Naive thymus-derived CD4-positive, alpha-beta T cell (primary cell): Measurements from ENCODE around the gene CNKSR2. TPM values are rescaled to one million over a fixed set of nuclear protein-coding genes. Genes with fewer than 3 reads are reported as not detected.

Experiments
- ATAC-seq: fragments of 150-1000 bp; cut with Tn5 transposase; 2 replicates; pipeline ENCODE4 v1.10.0; 2021; ENCODE audit warnings: mild to moderate bottlenecking, moderate library complexity
- CTCF ChIA-PET: fragments of 350-600 bp; sonication (Branson Sonifier 250); formaldehyde crosslinking; loops from one replicate; lab custom pipeline; 2021; ENCODE audit warnings: antibody characterized with exemption; lab: Charles Lee
- POLR2A ChIA-PET: fragments of 350-600 bp; sonication (Branson Sonifier 250); formaldehyde crosslinking; loops from one replicate; lab custom pipeline; 2021; ENCODE audit warnings: antibody characterized with exemption, inconsistent platforms; lab: Charles Lee
- DNase-seq, 9 donors: peaks; one replicate each; pipeline versions ENCODE4 v3.0.0 to v3.0.0-alpha.2; 2020 to 2022; ENCODE audit warnings: mixed read lengths in 1 of 9
- H3K27ac ChIP-seq: one replicate; pipeline ENCODE4 v1.7.0; 2013; ENCODE audit warnings: mild to moderate bottlenecking, low read depth, low read length, moderate library complexity
- H3K27me3 ChIP-seq, 2 donors: one replicate each; pipeline ENCODE4 v1.7.0; 2013; ENCODE audit warnings: low read length in 2 of 2, mild to moderate bottlenecking in 2 of 2, moderate library complexity in 2 of 2; ENCODE audit not compliant: control insufficient read depth in 2 of 2, insufficient read depth in 2 of 2
- H3K36me3 ChIP-seq, 3 experiments: 1 replicate in 2 of 3; 2 replicates in 1 of 3; pipeline ENCODE4 v1.7.0; 2013; ENCODE audit warnings: low read length in 3 of 3, mild to moderate bottlenecking in 3 of 3, moderate library complexity in 1 of 3; ENCODE audit not compliant: insufficient read depth in 3 of 3, control insufficient read depth in 2 of 3
- H3K4me1 ChIP-seq, 2 donors: one replicate each; pipeline ENCODE4 v1.7.0; 2013; ENCODE audit warnings: low read length in 2 of 2, mild to moderate bottlenecking in 2 of 2, moderate library complexity in 1 of 2; ENCODE audit not compliant: control insufficient read depth in 2 of 2, insufficient read depth in 2 of 2
- H3K4me3 ChIP-seq: 2 replicates; pipeline ENCODE4 v1.7.0; 2013; ENCODE audit warnings: mild to moderate bottlenecking, low read length
- H3K9me3 ChIP-seq, 3 experiments: 1 replicate in 2 of 3; 2 replicates in 1 of 3; pipeline ENCODE4 v1.7.0; 2013; ENCODE audit warnings: low read length in 3 of 3; ENCODE audit not compliant: control insufficient read depth in 2 of 3
- H3K27ac Mint-ChIP-seq, 9 donors: one replicate each; pipeline ENCODE4 v1.8.0; 2020 to 2022; ENCODE audit warnings: mixed read lengths in 9 of 9, mild to moderate bottlenecking in 8 of 9, moderate library complexity in 5 of 9, inconsistent platforms in 2 of 9
- H3K27me3 Mint-ChIP-seq, 5 donors: one replicate each; pipeline ENCODE4 v1.8.0; 2021 to 2022; ENCODE audit warnings: mixed read lengths in 5 of 5, mild to moderate bottlenecking in 1 of 5
- H3K36me3 Mint-ChIP-seq, 5 donors: one replicate each; pipeline ENCODE4 v1.8.0; 2020 to 2022; ENCODE audit warnings: mixed read lengths in 5 of 5, mild to moderate bottlenecking in 3 of 5, inconsistent platforms in 1 of 5
- H3K4me1 Mint-ChIP-seq, 7 donors: one replicate each; pipeline ENCODE4 v1.8.0; 2020 to 2022; ENCODE audit warnings: mixed read lengths in 7 of 7, mild to moderate bottlenecking in 3 of 7, inconsistent platforms in 1 of 7
- H3K4me3 Mint-ChIP-seq, 10 donors: one replicate each; pipeline ENCODE4 v1.8.0; 2020 to 2022; ENCODE audit warnings: mild to moderate bottlenecking in 10 of 10, mixed read lengths in 10 of 10, moderate library complexity in 6 of 10, inconsistent platforms in 2 of 10
- H3K9me3 Mint-ChIP-seq, 11 donors: one replicate each; pipeline ENCODE4 v1.8.0; 2020 to 2022; ENCODE audit warnings: mixed read lengths in 11 of 11, mild to moderate bottlenecking in 4 of 11, inconsistent platforms in 1 of 11, moderate library complexity in 1 of 11
- intact Hi-C, 2 donors: fragments of 100-400 bp; cut with micrococcal nuclease; formaldehyde crosslinking; loops; one replicate each; pipeline ENCODE4 v1.15.1; 2023
- polyA plus RNA-seq, 2 donors: library from polyadenylated mRNA; unstranded; fragments of 300-500 nt; fragmentation: Illumina TruSeq; gene quantifications; one replicate each; pipeline ENCODE4 v1.2.3, GENCODE V29; 2021
- total RNA-seq, 6 experiments: library from RNA in 5 of 6; stranded (reverse) in 5 of 6; gene quantifications; 1 replicate in 5 of 6; 2 replicates in 1 of 6; pipeline ENCODE4 v1.2.3 and lab custom pipeline; 2021 to 2026

The CNKSR2 gene
- total and polyA plus RNA-seq, 7 experiments from 2014 or later: 6.3 to 25.3 (median 14.3) TPM

GRCh38 chrX:21590012-21590776 lies 216.0 kb downstream of the CNKSR2 start:
- Mint-ChIP-seq H3K4me1 (peaks cover 5 to 31% (median 18%) of the 10 kb centered on the region in 7 donors), H3K36me3 (peaks cover 0 to 25% (median 3%) of the 10 kb centered on the region in 5 donors), H3K27me3 (no peaks in the 10 kb centered on the region), H3K9me3 (peaks cover 0 to 22% (median 4%) of the 10 kb centered on the region in 11 donors), H3K27ac (peak overlapping the region in 8 of 9 donors; percentile 32 to 94 (median 88)), H3K4me3 (peak overlapping the region in 9 of 10 donors; percentile 30 to 75 (median 53))
- Histone ChIP-seq H3K9me3 (no peaks in the 10 kb centered on the region), H3K4me3 (no peak overlapping the region), H3K27me3 (no peaks in the 10 kb centered on the region), H3K4me1 (peaks cover 0 to 12% of the 10 kb centered on the region in 2 donors), H3K36me3 (no peaks in the 10 kb centered on the region), H3K27ac (peak overlapping the region; percentile 10)
- ATAC-seq (peak; percentile 87), DNase-seq (peak in 7 of 9 donors; percentile 8 to 64 (median 42))
- CTCF ChIA-PET: no interaction called here
- POLR2A ChIA-PET: interaction anchor here (0.6 kb wide), 2 partner anchors 65 to 103 kb away, joined by 3 read pairs; no protein-coding TSS in a partner anchor
- intact Hi-C loops: loop anchor here in 1 of 2 donors (2.0 to 5.0 kb wide), 3 partner anchors 67 to 218 kb away; partner anchors contain the start of gene CNKSR2

GRCh38 chrX:21606002-21606401 lies 231.8 kb downstream of the CNKSR2 start:
- Histone ChIP-seq H3K27ac (no peak overlapping the region), H3K4me3 (no peak overlapping the region), H3K9me3 (no peaks in the 10 kb centered on the region), H3K27me3 (no peaks in the 10 kb centered on the region), H3K36me3 (no peaks in the 10 kb centered on the region), H3K4me1 (no peaks in the 10 kb centered on the region)
- H3K4me1 Mint-ChIP-seq: no peaks in the 10 kb centered on the region
- ATAC-seq: no peak
- POLR2A ChIA-PET: no interaction called here
- intact Hi-C loops: no loop called here
- no peaks in the 10 kb centered on the region for H3K27me3 Mint-ChIP-seq
- DNase-seq: no peak
- no peak overlapping the region for H3K27ac Mint-ChIP-seq
- H3K4me3 Mint-ChIP-seq: no peak overlapping the region
- no peaks in the 10 kb centered on the region for H3K9me3 Mint-ChIP-seq
- CTCF ChIA-PET: no interaction called here
- H3K36me3 Mint-ChIP-seq: peaks cover 0 to 47% (median 11%) of the 10 kb centered on the region in 5 donors

DNA sequence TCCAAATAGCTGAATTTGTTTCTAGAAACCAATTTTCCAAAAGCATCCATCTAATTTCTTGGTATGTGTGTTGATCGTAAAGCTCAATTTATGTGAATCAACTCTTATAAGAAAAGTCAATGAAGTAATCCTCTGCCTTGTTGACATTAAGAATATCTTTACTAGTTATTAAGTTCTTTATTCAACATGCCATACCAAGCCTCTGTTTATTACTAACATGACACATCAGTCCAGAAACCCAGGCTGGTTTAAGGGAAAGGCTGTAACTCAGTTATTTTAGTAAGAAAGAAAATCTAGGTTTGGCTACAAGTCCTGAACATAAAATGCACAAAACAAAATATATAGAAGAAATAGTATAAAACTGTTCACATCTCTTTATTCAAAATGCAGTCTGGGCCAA lies 235.9 kb downstream of the CNKSR2 start:
- no peaks in the 10 kb centered on the region for H3K9me3 ChIP-seq
- ChIA-PET CTCF (no interaction called here), POLR2A (no interaction called here)
- H3K4me3 ChIP-seq: no peak overlapping the region
- Mint-ChIP-seq H3K4me1 (no peaks in the 10 kb centered on the region), H3K36me3 (peaks cover 0 to 45% (median 21%) of the 10 kb centered on the region in 5 donors), H3K27me3 (no peaks in the 10 kb centered on the region), H3K9me3 (no peaks in the 10 kb centered on the region), H3K4me3 (no peak overlapping the region), H3K27ac (no peak overlapping the region)
- no peak overlapping the region for H3K27ac ChIP-seq
- H3K27me3 ChIP-seq: no peaks in the 10 kb centered on the region
- H3K4me1 ChIP-seq: no peaks in the 10 kb centered on the region
- no peak for ATAC-seq
- H3K36me3 ChIP-seq: no peaks in the 10 kb centered on the region
- no peak for DNase-seq
- intact Hi-C loops: no loop called here

DNA sequence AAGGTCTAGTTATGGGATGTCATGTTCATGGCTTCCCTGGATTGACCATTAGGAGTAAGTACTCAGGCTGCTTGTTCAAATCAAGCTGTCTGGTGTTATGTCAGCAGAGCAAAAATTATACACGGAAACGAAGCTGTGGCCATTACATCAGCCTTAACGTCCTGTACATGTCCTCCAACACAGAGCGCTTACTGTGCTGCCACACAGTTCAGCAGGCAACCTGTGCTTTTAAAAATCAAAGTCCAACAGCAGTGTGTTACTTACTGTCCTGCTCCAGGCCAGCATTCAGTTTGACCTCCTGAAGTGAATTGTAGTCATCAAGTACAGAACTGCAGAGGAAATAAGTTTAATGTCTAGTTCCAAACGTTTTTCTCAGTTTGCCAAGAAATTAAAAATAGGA lies 237.9 kb downstream of the CNKSR2 start:
- ATAC-seq (no peak), DNase-seq (no peak)
- intact Hi-C loops: no loop called here
- Mint-ChIP-seq H3K27me3 (no peaks in the 10 kb centered on the region), H3K4me1 (no peaks in the 10 kb centered on the region), H3K9me3 (no peaks in the 10 kb centered on the region), H3K27ac (no peak overlapping the region), H3K4me3 (no peak overlapping the region), H3K36me3 (peaks cover 0 to 39% (median 21%) of the 10 kb centered on the region in 5 donors)
- ChIA-PET CTCF (no interaction called here), POLR2A (no interaction called here)
- no peak overlapping the region for H3K4me3 ChIP-seq
- no peak overlapping the region for H3K27ac ChIP-seq
- H3K4me1 ChIP-seq: no peaks in the 10 kb centered on the region
- H3K9me3 ChIP-seq: no peaks in the 10 kb centered on the region
- no peaks in the 10 kb centered on the region for H3K36me3 ChIP-seq
- no peaks in the 10 kb centered on the region for H3K27me3 ChIP-seq

GRCh38 chrX:21616386-21616785 lies 242.2 kb downstream of the CNKSR2 start:
- intact Hi-C loops: no loop called here

DNA sequence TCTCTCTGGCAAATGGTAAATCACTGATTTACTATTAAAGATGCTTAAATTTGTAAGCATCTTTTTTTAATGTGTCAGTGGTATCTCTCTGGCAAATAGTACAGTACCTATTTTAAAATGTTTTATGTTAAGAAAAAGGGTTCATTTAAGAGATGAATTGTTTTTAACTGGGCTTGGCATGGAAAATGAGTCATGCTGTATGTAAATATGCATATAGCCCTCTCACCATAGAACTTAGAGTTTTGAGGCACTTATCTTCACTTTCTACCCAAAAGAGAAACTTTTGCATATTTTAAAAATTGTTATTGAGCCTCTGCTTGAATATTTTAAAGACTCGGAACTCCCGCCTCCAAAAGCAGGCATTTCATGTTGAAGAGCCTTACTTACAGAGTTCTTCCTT lies 246.0 kb downstream of the CNKSR2 start:
- Mint-ChIP-seq H3K36me3 (peaks cover 0 to 13% (median 0%) of the 10 kb centered on the region in 5 donors), H3K4me3 (no peak overlapping the region), H3K27me3 (no peaks in the 10 kb centered on the region), H3K9me3 (no peaks in the 10 kb centered on the region), H3K27ac (no peak overlapping the region), H3K4me1 (no peaks in the 10 kb centered on the region)
- Histone ChIP-seq H3K9me3 (no peaks in the 10 kb centered on the region), H3K27me3 (no peaks in the 10 kb centered on the region), H3K36me3 (no peaks in the 10 kb centered on the region), H3K4me3 (no peak overlapping the region), H3K4me1 (no peaks in the 10 kb centered on the region), H3K27ac (no peak overlapping the region)
- intact Hi-C loops: no loop called here
- ChIA-PET POLR2A (no interaction called here), CTCF (no interaction called here)
- ATAC-seq (no peak), DNase-seq (no peak)

More at GRCh38 chrX:21616386-21616785, 242.2 kb downstream of the CNKSR2 start:
- Mint-ChIP-seq H3K36me3 (peaks cover 0 to 21% (median 7%) of the 10 kb centered on the region in 5 donors), H3K27me3 (no peaks in the 10 kb centered on the region), H3K4me3 (no peak overlapping the region), H3K27ac (no peak overlapping the region), H3K4me1 (no peaks in the 10 kb centered on the region), H3K9me3 (no peaks in the 10 kb centered on the region)
- no peak overlapping the region for H3K27ac ChIP-seq
- ChIA-PET CTCF (no interaction called here), POLR2A (no interaction called here)
- DNase-seq (no peak), ATAC-seq (no peak)
- H3K36me3 ChIP-seq: no peaks in the 10 kb centered on the region
- H3K4me1 ChIP-seq: no peaks in the 10 kb centered on the region
- H3K4me3 ChIP-seq: no peak overlapping the region
- no peaks in the 10 kb centered on the region for H3K27me3 ChIP-seq
- no peaks in the 10 kb centered on the region for H3K9me3 ChIP-seq
